A549 treated with GW870086 at 1 μM for 4 hours (cell line): ENCODE measurements around the gene MARK3. TPM values are rescaled to one million over a fixed set of nuclear protein-coding genes. Genes with fewer than 3 reads are reported as not detected.

Experiments used
- total RNA-seq: library from RNA; stranded (reverse); fragments of 200-300 nt; extraction: Qiagen RNA extraction; gene quantifications from 5 replicates; pipeline ENCODE4 v1.2.3, GENCODE V29; 2022; ENCODE audit warnings: low read depth

Gene MARK3
- total RNA-seq = 53.2 to 60.0 TPM (median 53.6 TPM) in 5 replicates

GRCh38 chr14:103385152-103385928 is at the start of gene MARK3:
TSS of gene MARK3 (plus strand) at chr14:103385415. CDS start at chr14:103386030, 615 bp downstream.

GRCh38 chr14:103522649-103523574 is 137.7 kb downstream of the MARK3 start, which contains the start of gene CKB:
TSS of gene CKB (minus strand) at chr14:103522830. CDS start at chr14:103522493, 337 bp downstream.

GRCh38 chr14:103528587-103529382 is 143.6 kb downstream of the MARK3 start, which contains the start of gene TRMT61A:
TSS of gene TRMT61A (plus strand) at chr14:103529196. CDS start at chr14:103529979, 783 bp downstream.

Other genes starting within 250 kb of the MARK3 start
- gene EIF5, start 51.2 kb upstream of the MARK3 start, total RNA-seq = 213 to 282 TPM (median 252 TPM) in 5 replicates
- 116 to 147 TPM (median 130 TPM) in 5 replicates for gene CKB, start 137.4 kb downstream of the MARK3 start, total RNA-seq
- gene TRMT61A, start 143.8 kb downstream of the MARK3 start, total RNA-seq = 18.6 to 29.3 TPM (median 27.3 TPM) in 5 replicates
- 22.3 to 25.3 TPM (median 23.5 TPM) in 5 replicates for gene BAG5, start 177.2 kb downstream of the MARK3 start, total RNA-seq
- gene COA8, start 177.5 kb downstream of the MARK3 start, total RNA-seq = 37.5 to 63.1 TPM (median 53.8 TPM) in 5 replicates
- gene KLC1, start 243.8 kb downstream of the MARK3 start, total RNA-seq = 92.5 to 107 TPM (median 106 TPM) in 5 replicates